H1 (cell line): ENCODE data around the gene ITPK1.

Experiments used
- CHD2 ChIP-seq: IDR thresholded peaks from 2 replicates; pipeline ENCODE4 v1.6.1; 2012; ENCODE audit warnings: low read length, improper control_type of control experiment
- CTCF ChIP-seq, 3 experiments: IDR thresholded peaks; 1 replicate in 2 of 3; 2 replicates in 1 of 3; pipeline versions ENCODE4 v1.5.1 to v1.6.1; 2011; ENCODE audit warnings: low read length in 3 of 3, mild to moderate bottlenecking in 3 of 3, inconsistent platforms in 2 of 3, low read depth in 1 of 3, moderate library complexity in 1 of 3; ENCODE audit not compliant: insufficient read depth in 1 of 3; ENCODE audit errors: control extremely low read depth in 1 of 3
- EP300 ChIP-seq, 2 experiments: IDR thresholded peaks; 1 replicate in 1 of 2; 2 replicates in 1 of 2; pipeline ENCODE4 v1.6.1; 2011 to 2012; ENCODE audit warnings: low read depth in 2 of 2, low read length in 2 of 2, mild to moderate bottlenecking in 2 of 2, borderline replicate concordance in 1 of 2, inconsistent platforms in 1 of 2, moderate library complexity in 1 of 2
- POLR2A ChIP-seq, 2 experiments: IDR thresholded peaks; 1 replicate in 1 of 2; 2 replicates in 1 of 2; pipeline ENCODE4 v1.6.1; 2011; ENCODE audit warnings: low read depth in 2 of 2, low read length in 2 of 2, mild to moderate bottlenecking in 2 of 2; ENCODE audit errors: control extremely low read depth in 1 of 2
- POLR2AphosphoS5 ChIP-seq: IDR thresholded peaks from 2 replicates; pipeline ENCODE4 v1.6.1; 2011; ENCODE audit warnings: low read depth, low read length

DNA sequence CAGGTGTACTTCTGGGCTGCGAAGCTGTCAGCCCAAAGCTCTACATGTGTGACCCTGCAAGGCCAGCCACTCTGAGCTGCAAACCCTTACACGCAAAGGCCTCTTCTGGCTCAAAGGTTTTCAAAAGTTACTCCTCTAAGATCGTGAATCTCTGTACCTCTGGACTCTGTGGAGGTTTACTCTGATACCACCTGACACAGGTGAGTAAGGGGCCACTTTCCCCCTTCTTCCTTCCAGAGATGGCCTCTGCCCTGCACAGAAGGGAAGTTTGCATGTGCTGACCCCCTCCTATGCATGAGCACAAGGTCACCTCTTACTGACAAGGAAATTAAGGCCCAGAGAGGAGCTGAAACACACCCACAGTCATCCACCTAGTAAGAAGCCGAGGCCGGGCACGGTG is 14.5 kb downstream of the ITPK1 start:
- no peak for TF ChIP-seq CTCF (IDR thresholded peaks at IDR 0.05; ENCODE audit: control extremely low read depth in 1 of 3, insufficient read depth in 1 of 3, low read depth in 1 of 3, low read length in 3 of 3)
- no peak for TF ChIP-seq EP300 (IDR thresholded peaks at IDR 0.05; ENCODE audit: borderline replicate concordance in 1 of 2, low read depth in 2 of 2, low read length in 2 of 2)
- no peak for TF ChIP-seq CHD2
- TF ChIP-seq POLR2A (IDR thresholded peaks at IDR 0.05; ENCODE audit: control extremely low read depth in 1 of 2, low read depth in 2 of 2, low read length in 2 of 2) = no peak
- TF ChIP-seq POLR2AphosphoS5 = no peak
